Measurements from ENCODE around the gene SV2B.

DNA sequence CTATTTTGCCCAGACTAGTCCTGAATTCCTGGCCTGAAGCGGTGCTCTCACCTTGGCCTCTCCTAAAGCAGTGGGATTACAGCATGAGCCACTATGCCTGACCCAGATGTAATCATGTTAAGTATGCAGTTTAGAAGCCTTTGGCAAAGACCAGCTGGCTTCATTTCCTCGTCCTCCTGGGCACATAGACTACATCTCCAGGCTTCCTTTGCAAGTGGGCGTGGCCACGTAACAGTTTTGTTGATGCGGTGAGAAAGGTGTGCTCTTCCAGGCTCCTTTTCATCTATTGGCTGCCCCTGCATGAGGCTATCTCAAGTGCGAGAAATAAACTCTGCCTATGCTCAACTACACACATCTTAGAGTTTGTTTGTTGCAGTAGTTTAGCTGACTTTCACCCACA lies 13.0 kb downstream of the SV2B start:
- no peak for TF ChIP-seq POLR2AphosphoS5 (IDR thresholded peaks at IDR 0.05; ENCODE audit: low read depth)
- TF ChIP-seq, protein P1, sequence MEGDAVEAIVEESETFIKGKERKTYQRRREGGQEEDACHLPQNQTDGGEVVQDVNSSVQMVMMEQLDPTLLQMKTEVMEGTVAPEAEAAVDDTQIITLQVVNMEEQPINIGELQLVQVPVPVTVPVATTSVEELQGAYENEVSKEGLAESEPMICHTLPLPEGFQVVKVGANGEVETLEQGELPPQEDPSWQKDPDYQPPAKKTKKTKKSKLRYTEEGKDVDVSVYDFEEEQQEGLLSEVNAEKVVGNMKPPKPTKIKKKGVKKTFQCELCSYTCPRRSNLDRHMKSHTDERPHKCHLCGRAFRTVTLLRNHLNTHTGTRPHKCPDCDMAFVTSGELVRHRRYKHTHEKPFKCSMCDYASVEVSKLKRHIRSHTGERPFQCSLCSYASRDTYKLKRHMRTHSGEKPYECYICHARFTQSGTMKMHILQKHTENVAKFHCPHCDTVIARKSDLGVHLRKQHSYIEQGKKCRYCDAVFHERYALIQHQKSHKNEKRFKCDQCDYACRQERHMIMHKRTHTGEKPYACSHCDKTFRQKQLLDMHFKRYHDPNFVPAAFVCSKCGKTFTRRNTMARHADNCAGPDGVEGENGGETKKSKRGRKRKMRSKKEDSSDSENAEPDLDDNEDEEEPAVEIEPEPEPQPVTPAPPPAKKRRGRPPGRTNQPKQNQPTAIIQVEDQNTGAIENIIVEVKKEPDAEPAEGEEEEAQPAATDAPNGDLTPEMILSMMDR (conservative IDR thresholded peaks at IDR 0.05; ENCODE audit: low read depth in 2 of 2) = no peak
- TF ChIP-seq EZH2 (IDR thresholded peaks at IDR 0.05; ENCODE audit: low read depth, unreplicated experiment) = no peak
- no peak for TF ChIP-seq CREB1 (CRISPR knock-in tag; IDR thresholded peaks at IDR 0.05; ENCODE audit: low read depth)
- no peak for TF ChIP-seq EZH2phosphoT487 (IDR thresholded peaks at IDR 0.05; ENCODE audit: unreplicated experiment)
- TF ChIP-seq, protein P2, sequence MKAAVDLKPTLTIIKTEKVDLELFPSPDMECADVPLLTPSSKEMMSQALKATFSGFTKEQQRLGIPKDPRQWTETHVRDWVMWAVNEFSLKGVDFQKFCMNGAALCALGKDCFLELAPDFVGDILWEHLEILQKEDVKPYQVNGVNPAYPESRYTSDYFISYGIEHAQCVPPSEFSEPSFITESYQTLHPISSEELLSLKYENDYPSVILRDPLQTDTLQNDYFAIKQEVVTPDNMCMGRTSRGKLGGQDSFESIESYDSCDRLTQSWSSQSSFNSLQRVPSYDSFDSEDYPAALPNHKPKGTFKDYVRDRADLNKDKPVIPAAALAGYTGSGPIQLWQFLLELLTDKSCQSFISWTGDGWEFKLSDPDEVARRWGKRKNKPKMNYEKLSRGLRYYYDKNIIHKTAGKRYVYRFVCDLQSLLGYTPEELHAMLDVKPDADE (IDR thresholded peaks at IDR 0.05) = no peak
- TF ChIP-seq, protein P3, sequence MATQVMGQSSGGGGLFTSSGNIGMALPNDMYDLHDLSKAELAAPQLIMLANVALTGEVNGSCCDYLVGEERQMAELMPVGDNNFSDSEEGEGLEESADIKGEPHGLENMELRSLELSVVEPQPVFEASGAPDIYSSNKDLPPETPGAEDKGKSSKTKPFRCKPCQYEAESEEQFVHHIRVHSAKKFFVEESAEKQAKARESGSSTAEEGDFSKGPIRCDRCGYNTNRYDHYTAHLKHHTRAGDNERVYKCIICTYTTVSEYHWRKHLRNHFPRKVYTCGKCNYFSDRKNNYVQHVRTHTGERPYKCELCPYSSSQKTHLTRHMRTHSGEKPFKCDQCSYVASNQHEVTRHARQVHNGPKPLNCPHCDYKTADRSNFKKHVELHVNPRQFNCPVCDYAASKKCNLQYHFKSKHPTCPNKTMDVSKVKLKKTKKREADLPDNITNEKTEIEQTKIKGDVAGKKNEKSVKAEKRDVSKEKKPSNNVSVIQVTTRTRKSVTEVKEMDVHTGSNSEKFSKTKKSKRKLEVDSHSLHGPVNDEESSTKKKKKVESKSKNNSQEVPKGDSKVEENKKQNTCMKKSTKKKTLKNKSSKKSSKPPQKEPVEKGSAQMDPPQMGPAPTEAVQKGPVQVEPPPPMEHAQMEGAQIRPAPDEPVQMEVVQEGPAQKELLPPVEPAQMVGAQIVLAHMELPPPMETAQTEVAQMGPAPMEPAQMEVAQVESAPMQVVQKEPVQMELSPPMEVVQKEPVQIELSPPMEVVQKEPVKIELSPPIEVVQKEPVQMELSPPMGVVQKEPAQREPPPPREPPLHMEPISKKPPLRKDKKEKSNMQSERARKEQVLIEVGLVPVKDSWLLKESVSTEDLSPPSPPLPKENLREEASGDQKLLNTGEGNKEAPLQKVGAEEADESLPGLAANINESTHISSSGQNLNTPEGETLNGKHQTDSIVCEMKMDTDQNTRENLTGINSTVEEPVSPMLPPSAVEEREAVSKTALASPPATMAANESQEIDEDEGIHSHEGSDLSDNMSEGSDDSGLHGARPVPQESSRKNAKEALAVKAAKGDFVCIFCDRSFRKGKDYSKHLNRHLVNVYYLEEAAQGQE (IDR thresholded peaks at IDR 0.05; ENCODE audit: unreplicated experiment) = no peak
- no peak for TF ChIP-seq JUNB (IDR thresholded peaks at IDR 0.05; ENCODE audit: unreplicated experiment)
- TF ChIP-seq, protein P4, sequence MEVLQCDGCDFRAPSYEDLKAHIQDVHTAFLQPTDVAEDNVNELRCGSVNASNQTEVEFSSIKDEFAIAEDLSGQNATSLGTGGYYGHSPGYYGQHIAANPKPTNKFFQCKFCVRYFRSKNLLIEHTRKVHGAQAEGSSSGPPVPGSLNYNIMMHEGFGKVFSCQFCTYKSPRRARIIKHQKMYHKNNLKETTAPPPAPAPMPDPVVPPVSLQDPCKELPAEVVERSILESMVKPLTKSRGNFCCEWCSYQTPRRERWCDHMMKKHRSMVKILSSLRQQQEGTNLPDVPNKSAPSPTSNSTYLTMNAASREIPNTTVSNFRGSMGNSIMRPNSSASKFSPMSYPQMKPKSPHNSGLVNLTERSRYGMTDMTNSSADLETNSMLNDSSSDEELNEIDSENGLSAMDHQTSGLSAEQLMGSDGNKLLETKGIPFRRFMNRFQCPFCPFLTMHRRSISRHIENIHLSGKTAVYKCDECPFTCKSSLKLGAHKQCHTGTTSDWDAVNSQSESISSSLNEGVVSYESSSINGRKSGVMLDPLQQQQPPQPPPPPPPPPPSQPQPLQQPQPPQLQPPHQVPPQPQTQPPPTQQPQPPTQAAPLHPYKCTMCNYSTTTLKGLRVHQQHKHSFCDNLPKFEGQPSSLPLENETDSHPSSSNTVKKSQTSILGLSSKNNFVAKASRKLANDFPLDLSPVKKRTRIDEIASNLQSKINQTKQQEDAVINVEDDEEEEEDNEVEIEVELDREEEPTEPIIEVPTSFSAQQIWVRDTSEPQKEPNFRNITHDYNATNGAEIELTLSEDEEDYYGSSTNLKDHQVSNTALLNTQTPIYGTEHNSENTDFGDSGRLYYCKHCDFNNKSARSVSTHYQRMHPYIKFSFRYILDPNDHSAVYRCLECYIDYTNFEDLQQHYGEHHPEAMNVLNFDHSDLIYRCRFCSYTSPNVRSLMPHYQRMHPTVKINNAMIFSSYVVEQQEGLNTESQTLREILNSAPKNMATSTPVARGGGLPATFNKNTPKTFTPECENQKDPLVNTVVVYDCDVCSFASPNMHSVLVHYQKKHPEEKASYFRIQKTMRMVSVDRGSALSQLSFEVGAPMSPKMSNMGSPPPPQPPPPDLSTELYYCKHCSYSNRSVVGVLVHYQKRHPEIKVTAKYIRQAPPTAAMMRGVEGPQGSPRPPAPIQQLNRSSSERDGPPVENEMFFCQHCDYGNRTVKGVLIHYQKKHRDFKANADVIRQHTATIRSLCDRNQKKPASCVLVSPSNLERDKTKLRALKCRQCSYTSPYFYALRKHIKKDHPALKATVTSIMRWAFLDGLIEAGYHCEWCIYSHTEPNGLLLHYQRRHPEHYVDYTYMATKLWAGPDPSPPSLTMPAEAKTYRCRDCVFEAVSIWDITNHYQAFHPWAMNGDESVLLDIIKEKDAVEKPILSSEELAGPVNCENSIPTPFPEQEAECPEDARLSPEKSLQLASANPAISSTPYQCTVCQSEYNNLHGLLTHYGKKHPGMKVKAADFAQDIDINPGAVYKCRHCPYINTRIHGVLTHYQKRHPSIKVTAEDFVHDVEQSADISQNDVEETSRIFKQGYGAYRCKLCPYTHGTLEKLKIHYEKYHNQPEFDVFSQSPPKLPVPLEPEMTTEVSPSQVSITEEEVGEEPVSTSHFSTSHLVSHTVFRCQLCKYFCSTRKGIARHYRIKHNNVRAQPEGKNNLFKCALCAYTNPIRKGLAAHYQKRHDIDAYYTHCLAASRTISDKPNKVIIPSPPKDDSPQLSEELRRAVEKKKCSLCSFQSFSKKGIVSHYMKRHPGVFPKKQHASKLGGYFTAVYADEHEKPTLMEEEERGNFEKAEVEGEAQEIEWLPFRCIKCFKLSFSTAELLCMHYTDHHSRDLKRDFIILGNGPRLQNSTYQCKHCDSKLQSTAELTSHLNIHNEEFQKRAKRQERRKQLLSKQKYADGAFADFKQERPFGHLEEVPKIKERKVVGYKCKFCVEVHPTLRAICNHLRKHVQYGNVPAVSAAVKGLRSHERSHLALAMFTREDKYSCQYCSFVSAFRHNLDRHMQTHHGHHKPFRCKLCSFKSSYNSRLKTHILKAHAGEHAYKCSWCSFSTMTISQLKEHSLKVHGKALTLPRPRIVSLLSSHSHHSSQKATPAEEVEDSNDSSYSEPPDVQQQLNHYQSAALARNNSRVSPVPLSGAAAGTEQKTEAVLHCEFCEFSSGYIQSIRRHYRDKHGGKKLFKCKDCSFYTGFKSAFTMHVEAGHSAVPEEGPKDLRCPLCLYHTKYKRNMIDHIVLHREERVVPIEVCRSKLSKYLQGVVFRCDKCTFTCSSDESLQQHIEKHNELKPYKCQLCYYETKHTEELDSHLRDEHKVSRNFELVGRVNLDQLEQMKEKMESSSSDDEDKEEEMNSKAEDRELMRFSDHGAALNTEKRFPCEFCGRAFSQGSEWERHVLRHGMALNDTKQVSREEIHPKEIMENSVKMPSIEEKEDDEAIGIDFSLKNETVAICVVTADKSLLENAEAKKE (CRISPR knock-in tag; IDR thresholded peaks at IDR 0.05) = no peak
- TF ChIP-seq NANOG (IDR thresholded peaks at IDR 0.05; ENCODE audit: borderline replicate concordance) = no peak
